GM12878 (cell line): ENCODE data around the gene RSRC1.

ENCODE experiments used
- BHLHE40 ChIP-seq, 2 experiments: fragments of 450-650 bp in 1 of 2; IDR thresholded peaks; 2 replicates each; pipeline ENCODE4 v1.6.1; 2011 to 2017; ENCODE audit warnings: low read depth in 2 of 2, borderline replicate concordance in 1 of 2, improper control_type of control experiment in 1 of 2, low read length in 1 of 2, mild to moderate bottlenecking in 1 of 2
- CBX5 ChIP-seq: sonication (generic); IDR thresholded peaks from 2 replicates; pipeline ENCODE4 v1.6.1; 2016; ENCODE audit warnings: low read depth, moderate library complexity, mild to moderate bottlenecking, inconsistent platforms
- ETV6 ChIP-seq, 2 experiments: fragments of 450-650 bp in 1 of 2; IDR thresholded peaks in 1 of 2; conservative IDR thresholded peaks in 1 of 2; 2 replicates each; pipeline ENCODE4 v1.6.1; 2014; ENCODE audit warnings: antibody characterized with exemption in 1 of 2, borderline replicate concordance in 1 of 2, low read depth in 1 of 2, mild to moderate bottlenecking in 1 of 2, moderate library complexity in 1 of 2
- EZH2 ChIP-seq: IDR thresholded peaks from 2 replicates; pipeline ENCODE4 v1.6.1; 2012; ENCODE audit warnings: low read depth, mild to moderate bottlenecking, control low read depth, inconsistent platforms, low read length, borderline replicate concordance; ENCODE audit not compliant: control insufficient read depth
- POLR2A ChIP-seq: IDR thresholded peaks from 2 replicates; pipeline ENCODE4 v1.6.1; 2011; ENCODE audit warnings: low read depth, mild to moderate bottlenecking, low read length
- ZNF274 ChIP-seq: IDR thresholded peaks from one replicate; pipeline ENCODE4 v1.8.0; 2011; ENCODE audit not compliant: insufficient read length, insufficient read depth
- TF ChIP-seq, protein P1 (sequence below), 3 experiments: IDR thresholded peaks in 2 of 3; conservative IDR thresholded peaks in 1 of 3; 2 replicates each; pipeline ENCODE4 v1.5.1; 2011; ENCODE audit warnings: low read depth in 3 of 3, low read length in 3 of 3, mild to moderate bottlenecking in 3 of 3, control low read depth in 2 of 3, moderate library complexity in 2 of 3, inconsistent platforms in 1 of 3, mixed read lengths in 1 of 3; ENCODE audit not compliant: control insufficient read depth in 2 of 3, insufficient read depth in 1 of 3; ENCODE audit errors: extremely low read depth in 1 of 3
- TF ChIP-seq, protein P2 (sequence below): fragments of 450-650 bp; IDR thresholded peaks from 2 replicates; pipeline ENCODE4 v1.6.1; 2016; ENCODE audit warnings: mild to moderate bottlenecking, moderate library complexity, borderline replicate concordance

DNA sequence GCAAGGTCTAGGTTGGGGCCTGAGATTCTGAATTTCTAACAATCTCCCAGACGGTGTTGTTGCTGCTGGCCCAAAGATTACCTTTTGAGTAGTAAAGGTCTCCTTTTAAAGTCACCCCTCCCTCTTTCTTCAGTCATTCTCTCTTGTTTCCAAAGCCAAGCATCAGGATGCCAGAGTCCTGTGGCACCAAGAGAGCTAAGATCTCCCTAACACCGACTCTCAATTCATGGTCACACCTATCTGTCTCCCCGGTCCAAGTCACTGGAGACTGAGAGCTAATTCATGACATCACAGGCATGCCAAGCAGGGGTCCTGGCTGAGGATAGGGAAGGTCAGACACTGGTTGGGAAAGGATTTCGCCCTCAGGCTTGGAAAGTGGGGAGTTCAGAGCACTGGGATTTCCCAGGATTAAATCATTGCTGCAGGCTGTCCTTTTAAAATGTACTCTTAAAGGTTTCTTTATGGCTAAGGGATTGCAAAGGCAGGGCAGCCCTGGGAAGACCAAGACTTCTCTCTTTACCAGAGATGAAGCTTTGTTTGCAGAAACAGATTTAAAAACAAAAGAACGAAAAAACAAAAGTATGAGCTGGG, 11.0 kb upstream of the RSRC1 start:
- TF ChIP-seq CBX5 = no peak
- no peak for TF ChIP-seq POLR2A
- TF ChIP-seq, protein P1, sequence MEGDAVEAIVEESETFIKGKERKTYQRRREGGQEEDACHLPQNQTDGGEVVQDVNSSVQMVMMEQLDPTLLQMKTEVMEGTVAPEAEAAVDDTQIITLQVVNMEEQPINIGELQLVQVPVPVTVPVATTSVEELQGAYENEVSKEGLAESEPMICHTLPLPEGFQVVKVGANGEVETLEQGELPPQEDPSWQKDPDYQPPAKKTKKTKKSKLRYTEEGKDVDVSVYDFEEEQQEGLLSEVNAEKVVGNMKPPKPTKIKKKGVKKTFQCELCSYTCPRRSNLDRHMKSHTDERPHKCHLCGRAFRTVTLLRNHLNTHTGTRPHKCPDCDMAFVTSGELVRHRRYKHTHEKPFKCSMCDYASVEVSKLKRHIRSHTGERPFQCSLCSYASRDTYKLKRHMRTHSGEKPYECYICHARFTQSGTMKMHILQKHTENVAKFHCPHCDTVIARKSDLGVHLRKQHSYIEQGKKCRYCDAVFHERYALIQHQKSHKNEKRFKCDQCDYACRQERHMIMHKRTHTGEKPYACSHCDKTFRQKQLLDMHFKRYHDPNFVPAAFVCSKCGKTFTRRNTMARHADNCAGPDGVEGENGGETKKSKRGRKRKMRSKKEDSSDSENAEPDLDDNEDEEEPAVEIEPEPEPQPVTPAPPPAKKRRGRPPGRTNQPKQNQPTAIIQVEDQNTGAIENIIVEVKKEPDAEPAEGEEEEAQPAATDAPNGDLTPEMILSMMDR (IDR thresholded peaks at IDR 0.05 in 2 of 3, conservative IDR thresholded peaks at IDR 0.05 in 1 of 3; ENCODE audit: control insufficient read depth in 2 of 3, extremely low read depth in 1 of 3, insufficient read depth in 1 of 3, low read depth in 3 of 3, low read length in 3 of 3) = no peak
- no peak for TF ChIP-seq ETV6 (conservative IDR thresholded peaks at IDR 0.05 in 1 of 2, IDR thresholded peaks at IDR 0.05 in 1 of 2; ENCODE audit: borderline replicate concordance in 1 of 2, low read depth in 1 of 2)
- TF ChIP-seq ZNF274 = no peak
- no peak for TF ChIP-seq EZH2
- TF ChIP-seq BHLHE40 (IDR thresholded peaks at IDR 0.05; ENCODE audit: borderline replicate concordance in 1 of 2, low read depth in 2 of 2, low read length in 1 of 2) = no peak
- TF ChIP-seq, protein P2, sequence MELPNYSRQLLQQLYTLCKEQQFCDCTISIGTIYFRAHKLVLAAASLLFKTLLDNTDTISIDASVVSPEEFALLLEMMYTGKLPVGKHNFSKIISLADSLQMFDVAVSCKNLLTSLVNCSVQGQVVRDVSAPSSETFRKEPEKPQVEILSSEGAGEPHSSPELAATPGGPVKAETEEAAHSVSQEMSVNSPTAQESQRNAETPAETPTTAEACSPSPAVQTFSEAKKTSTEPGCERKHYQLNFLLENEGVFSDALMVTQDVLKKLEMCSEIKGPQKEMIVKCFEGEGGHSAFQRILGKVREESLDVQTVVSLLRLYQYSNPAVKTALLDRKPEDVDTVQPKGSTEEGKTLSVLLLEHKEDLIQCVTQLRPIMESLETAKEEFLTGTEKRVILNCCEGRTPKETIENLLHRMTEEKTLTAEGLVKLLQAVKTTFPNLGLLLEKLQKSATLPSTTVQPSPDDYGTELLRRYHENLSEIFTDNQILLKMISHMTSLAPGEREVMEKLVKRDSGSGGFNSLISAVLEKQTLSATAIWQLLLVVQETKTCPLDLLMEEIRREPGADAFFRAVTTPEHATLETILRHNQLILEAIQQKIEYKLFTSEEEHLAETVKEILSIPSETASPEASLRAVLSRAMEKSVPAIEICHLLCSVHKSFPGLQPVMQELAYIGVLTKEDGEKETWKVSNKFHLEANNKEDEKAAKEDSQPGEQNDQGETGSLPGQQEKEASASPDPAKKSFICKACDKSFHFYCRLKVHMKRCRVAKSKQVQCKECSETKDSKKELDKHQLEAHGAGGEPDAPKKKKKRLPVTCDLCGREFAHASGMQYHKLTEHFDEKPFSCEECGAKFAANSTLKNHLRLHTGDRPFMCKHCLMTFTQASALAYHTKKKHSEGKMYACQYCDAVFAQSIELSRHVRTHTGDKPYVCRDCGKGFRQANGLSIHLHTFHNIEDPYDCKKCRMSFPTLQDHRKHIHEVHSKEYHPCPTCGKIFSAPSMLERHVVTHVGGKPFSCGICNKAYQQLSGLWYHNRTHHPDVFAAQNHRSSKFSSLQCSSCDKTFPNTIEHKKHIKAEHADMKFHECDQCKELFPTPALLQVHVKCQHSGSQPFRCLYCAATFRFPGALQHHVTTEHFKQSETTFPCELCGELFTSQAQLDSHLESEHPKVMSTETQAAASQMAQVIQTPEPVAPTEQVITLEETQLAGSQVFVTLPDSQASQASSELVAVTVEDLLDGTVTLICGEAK = no peak
